GM06990 (cell line): Measurements from ENCODE around the gene MIA3.
A peak's percentile ranks its signal among the peaks of the same experiment; 100 is the strongest.

ENCODE experiments used
- DNase-seq: peaks from one replicate; pipeline ENCODE4 v3.0.0-alpha.2; 2011; ENCODE audit not compliant: insufficient read length; ENCODE audit errors: extremely low read depth
- H3K27me3 ChIP-seq: replicated peaks from 2 replicates; pipeline ENCODE4 v1.6.0; 2011; ENCODE audit warnings: low read length; ENCODE audit not compliant: control insufficient read depth, insufficient read depth
- H3K36me3 ChIP-seq: 2 replicates; pipeline ENCODE4 v1.5.1; 2011; ENCODE audit warnings: low read length; ENCODE audit not compliant: control insufficient read depth, insufficient read depth
- H3K4me3 ChIP-seq: replicated peaks from 2 replicates; pipeline ENCODE4 v1.5.1; 2011; ENCODE audit warnings: low read depth, mild to moderate bottlenecking, control low read depth, low read length
- TF ChIP-seq, protein P1 (sequence below): IDR thresholded peaks from 2 replicates; pipeline ENCODE4 v1.5.1; 2011; ENCODE audit warnings: low read length, control low read depth, mild to moderate bottlenecking, inconsistent platforms; ENCODE audit not compliant: insufficient read depth, poor library complexity, severe bottlenecking

The MIA3 gene

DNA sequence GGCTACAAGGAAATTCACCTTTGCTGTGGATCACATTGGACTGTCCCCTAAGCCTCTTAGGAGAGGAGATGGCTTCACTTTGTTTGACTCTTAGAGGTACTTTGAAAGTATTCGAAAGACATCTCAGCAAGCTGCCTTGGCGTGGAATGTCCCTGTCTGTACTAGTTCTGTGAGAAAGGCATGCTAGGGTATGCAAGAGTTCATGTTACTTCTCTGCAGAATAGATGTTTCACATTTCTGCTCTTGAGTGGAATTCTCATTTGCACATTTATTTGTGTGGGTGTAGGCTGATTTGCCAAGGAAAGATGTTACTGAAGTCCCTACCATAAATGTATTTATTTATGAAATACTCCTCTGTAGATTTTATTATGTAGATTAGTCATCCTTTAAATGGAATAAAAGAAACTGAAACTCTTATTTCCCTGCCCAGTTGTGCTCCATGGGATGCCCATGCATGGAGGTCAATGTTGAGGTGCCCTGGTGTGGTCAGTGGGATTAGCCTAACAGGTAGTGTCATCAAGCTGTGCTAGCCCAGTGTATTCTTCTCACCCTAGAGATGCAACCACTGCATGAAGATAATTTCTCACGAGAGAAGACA lies 13.8 kb downstream of the MIA3 start:
- DNase-seq, result no peak
- TF ChIP-seq, protein P1, sequence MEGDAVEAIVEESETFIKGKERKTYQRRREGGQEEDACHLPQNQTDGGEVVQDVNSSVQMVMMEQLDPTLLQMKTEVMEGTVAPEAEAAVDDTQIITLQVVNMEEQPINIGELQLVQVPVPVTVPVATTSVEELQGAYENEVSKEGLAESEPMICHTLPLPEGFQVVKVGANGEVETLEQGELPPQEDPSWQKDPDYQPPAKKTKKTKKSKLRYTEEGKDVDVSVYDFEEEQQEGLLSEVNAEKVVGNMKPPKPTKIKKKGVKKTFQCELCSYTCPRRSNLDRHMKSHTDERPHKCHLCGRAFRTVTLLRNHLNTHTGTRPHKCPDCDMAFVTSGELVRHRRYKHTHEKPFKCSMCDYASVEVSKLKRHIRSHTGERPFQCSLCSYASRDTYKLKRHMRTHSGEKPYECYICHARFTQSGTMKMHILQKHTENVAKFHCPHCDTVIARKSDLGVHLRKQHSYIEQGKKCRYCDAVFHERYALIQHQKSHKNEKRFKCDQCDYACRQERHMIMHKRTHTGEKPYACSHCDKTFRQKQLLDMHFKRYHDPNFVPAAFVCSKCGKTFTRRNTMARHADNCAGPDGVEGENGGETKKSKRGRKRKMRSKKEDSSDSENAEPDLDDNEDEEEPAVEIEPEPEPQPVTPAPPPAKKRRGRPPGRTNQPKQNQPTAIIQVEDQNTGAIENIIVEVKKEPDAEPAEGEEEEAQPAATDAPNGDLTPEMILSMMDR, result no peak
- Histone ChIP-seq H3K4me3 (no peak overlapping the region), H3K27me3 (no peaks in the 10 kb centered on the region), H3K36me3 (peaks cover 6% of the 10 kb centered on the region)

DNA sequence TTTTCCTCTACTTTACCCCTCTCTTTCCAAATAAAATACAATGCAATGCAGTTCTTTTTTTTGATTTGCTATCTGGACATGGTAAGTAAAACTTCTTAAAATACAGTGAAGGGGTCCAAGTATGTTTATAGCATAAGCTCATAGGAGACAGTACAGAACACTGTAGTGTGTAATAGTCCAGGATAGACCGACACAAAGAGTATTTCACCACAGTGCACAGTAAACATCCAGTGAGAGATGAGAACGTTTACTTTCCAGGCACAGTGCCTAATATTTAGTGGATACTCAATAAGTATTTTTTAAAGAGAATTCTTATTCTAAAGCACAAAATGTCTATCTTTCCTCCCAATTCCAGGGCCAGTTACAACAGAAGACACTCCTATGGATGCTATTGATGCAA lies 14.9 kb downstream of the MIA3 start:
- no peak overlapping the region for H3K4me3 ChIP-seq
- H3K36me3 ChIP-seq, result peaks cover 6% of the 10 kb centered on the region
- no peak for DNase-seq
- H3K27me3 ChIP-seq, result no peaks in the 10 kb centered on the region
- TF ChIP-seq, protein P1, result no peak

DNA sequence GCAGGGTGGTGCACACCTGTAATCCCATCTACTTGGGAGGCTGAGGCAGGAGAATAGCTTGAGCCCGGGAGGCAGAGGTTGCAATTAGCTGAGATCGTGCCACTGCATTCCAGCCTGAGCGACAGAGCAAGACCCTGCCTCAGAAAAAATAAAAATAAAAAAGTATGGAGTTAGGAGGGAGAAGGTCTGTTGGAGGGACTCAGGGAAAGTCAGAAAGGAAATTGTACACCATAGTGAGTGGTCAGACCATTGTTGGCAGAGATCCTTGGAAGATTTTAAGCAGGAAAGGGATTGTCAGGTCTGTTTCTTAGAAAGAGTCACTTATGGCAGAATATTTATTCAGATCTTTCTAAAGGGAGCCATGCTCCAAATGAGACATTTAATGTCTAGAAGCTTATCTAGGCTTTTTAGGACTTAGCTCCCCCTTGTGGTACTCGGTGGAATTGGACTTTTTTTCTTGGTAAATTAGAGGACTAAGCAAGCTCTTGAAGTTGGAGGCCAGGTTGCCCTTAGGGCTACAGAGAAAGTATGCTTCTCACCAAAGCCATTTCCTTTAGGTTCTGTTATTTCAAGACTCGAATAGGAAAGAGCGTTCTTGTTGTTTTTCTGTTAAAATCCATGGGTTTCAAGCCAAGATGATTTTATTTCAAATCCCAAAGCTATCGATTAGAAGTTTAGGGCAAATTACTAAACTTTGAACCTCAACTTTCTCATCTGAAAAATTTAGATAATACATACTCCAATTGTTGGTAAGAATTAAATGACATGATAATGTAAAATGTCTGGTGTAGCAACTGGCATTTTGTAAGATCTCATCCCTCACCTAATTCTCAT lies 16.5 kb downstream of the MIA3 start:
- Histone ChIP-seq H3K4me3 (no peak overlapping the region), H3K36me3 (peaks cover 3% of the 10 kb centered on the region; the same call in 1 of the 2 replicates), H3K27me3 (no peaks in the 10 kb centered on the region)
- TF ChIP-seq, protein P1, result peak; percentile 83
- no peak for DNase-seq

DNA sequence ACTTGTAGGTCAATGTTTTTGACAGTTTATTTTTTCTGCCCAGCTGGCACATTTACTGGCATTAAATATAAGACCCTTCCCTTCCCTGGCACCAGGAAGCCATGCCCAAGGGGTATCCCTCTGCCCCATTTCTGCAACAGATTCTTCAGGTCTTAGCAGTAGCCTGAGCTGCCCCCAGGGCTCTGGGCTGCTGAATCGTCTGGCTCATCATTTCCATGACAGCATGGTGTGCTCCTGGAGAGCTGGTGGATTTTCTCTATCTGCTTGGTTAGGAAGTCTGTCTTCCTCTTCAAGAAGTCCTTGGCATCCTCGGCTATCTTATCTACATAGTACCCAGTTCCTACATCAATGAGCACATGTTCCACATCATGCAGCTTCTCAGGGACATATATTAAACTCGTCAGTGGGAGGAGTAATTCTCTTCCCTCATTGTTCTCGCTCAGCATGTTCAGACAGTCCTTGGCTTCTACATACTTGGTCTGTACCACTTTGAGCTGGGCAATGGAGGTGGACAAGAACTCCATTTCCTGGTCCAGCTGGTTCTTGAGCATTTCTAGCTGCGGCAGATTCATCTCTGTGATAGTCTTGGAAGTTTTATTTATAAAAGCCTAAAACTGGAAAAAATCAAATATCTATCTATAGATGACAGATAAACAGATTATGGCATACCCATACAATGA lies 23.5 kb downstream of the MIA3 start:
- H3K4me3 ChIP-seq, result no peak overlapping the region
- DNase-seq, result no peak
- H3K36me3 ChIP-seq, result no peaks in the 10 kb centered on the region
- TF ChIP-seq, protein P1, result no peak
- H3K27me3 ChIP-seq, result no peaks in the 10 kb centered on the region

DNA sequence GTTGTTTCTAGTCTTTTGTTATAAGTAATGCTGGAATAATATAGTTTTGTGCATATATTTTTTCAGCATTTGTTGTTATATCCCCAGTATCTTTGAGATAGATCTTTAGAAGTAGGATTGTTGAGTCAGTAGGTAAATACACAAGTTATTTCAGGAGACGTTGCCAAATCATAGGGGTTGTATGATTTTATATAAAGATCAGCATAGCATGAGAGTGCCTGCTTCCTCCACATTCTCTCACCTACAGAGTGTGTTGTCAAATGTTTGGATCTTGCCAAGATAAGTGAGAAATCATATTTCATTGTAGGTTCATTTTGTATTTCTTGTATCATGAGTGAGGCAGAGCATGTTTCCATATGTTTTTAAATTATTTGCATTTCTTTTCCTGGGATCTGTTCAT lies 24.6 kb downstream of the MIA3 start:
- H3K4me3 ChIP-seq, result no peak overlapping the region
- TF ChIP-seq, protein P1, result no peak
- no peaks in the 10 kb centered on the region for H3K27me3 ChIP-seq
- no peaks in the 10 kb centered on the region for H3K36me3 ChIP-seq
- DNase-seq, result no peak
